GM19023 (cell line): ENCODE results near the gene SSU72.

ENCODE experiments used
- ATAC-seq: cut with Tn5 transposase; IDR thresholded peaks from one replicate; pipeline ENCODE4 v1.9.1; 2021; ENCODE audit warnings: mild to moderate bottlenecking, moderate library complexity; ENCODE audit not compliant: unreplicated experiment

The SSU72 gene

DNA sequence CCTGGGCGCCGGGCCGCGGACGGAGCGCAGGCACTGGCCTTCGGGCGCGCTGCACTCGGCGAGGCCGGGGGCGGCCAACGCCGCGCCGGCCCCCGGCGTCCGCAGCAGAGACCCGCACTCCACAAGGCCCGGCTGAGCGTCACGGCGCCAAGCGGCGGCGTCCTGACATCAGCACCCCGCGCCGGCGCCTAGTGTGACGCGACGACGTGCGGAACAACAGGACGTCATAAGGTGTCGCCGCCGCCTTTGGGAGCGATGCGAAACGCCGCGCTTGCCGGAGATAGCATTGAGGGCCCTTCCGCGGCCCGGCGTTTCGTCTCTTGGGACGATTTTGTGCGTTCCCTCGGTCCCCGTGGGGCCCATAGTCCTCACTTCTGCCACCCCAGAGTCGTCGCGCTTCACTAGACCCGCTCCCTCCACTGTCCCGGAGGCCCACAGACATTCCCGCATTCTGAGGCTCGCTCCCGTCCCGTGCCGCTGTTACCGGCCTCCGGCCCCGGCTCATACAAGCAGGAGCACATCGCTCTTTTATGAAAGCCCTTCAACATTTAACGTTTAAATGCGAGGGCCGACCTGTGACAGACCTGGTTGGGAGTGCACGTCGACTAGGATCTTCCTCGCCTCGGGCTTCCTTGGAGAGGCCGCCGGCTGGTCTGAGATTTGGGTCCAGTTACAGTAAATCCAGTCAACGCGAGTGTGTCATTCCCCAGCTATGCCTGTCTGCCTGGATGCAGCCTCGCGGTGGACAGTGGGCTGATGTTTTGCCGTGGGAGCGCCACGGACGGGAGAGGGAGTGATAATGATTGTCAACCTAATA is at the start of gene SSU72:
TSS of gene SSU72 (minus strand) at position 143 of the 817 bp plus-strand sequence. CDS start 306 bp downstream, outside the sequence.
- peak; percentile 80 for ATAC-seq

- no peak for ATAC-seq
Observed at GRCh38 chr1:1623631-1624442, 49.2 kb upstream of the SSU72 start.

DNA sequence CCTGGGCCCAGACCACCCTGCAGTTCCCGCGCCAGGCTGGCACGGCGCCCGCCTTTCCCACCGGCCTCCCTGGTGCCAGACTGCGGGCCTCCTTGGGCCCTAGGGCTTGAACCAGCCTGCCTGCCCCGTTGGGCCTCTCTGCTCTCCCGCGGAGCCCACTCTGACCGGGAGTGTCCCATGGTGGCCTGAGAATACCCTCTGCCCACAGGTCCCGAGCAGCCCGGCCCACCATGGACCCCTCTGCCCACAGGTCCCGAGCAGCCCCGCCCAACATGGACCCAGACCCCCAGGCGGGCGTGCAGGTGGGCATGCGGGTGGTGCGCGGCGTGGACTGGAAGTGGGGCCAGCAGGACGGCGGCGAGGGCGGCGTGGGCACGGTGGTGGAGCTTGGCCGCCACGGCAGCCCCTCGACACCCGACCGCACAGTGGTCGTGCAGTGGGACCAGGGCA is 48.5 kb upstream of the SSU72 start:
- ATAC-seq: no peak

DNA sequence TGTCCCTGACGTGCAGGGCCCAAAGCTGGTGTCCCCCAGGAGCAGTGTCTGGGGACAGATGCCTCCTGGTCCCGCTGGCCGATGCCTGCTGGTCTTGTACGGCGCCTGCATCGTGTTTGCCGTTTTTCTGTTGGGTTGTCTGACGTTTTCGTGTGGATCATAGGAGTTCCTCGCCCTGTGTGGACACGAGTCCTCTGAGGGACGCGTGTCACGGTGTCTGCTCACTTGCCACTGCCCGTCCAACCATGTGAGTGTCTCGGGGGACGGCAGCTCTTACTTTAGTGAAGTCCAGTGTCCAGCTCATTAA is 48.1 kb upstream of the SSU72 start:
- ATAC-seq: no peak

DNA sequence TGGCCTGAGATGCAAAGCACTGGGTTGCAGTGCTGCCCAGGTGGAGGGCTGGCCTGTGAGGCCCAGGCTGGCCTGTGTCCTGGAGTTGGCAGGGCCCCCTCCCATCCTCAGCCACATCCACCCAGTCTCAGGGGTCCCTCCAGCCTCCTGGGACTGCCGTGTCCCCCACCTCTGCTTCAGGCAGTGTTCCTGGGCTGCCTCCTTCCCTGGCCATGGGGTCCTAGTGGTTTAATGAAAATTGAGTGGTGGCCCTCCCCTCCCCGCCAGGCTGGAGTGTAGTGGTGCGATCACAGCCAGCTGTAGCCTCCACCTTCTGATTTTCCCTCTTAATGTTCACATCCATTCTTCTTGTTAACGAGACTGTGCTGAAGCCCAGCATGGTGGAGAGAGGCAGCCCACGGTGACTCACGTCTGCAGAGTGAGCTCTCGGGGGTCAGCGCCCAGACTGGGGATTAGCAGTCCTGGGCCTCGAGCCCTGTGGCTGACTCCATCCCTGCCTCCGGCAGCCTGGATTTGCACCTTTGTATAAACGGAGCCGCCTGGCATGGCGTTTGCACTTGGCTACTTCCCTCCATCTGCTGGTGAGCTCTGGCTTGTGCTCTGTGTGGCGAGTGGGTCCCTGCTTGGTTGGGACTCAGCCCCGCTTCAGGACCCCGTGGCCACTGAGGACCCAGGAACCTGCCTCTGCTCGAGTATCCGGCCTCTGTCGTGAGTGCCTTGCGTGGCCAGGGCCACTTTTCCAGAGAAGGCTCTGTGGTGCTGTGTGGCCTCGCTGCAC is 47.5 kb upstream of the SSU72 start:
- no peak for ATAC-seq

- no peak for ATAC-seq
Observed at GRCh38 chr1:1621173-1622009, 46.7 kb upstream of the SSU72 start.

- no peak for ATAC-seq
Observed at GRCh38 chr1:1620433-1621139, 45.9 kb upstream of the SSU72 start.

DNA sequence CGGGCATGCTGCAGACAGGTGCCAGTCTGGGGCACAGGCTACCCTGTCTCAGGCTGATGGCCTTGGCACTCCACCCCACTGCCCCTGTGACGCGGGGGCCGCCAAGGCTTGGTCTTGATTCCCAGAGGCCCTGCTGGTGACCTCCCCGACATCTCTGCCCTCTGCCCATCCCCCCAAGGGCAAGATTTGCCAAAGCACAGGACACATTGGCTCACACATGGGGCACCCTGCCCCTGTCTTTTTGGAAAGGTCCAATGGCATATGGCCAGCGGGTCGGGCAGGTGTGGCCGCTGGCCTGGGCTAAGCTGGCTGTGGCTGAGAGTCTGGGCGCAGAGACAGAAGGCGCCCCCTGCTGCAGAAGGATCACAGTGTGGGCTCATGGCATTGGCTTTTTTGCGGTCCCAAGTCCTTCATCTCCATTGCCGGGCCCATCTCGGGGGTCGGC is 45.3 kb upstream of the SSU72 start:
- ATAC-seq: no peak

- no peak for ATAC-seq
Observed at GRCh38 chr1:1618396-1619068, 43.9 kb upstream of the SSU72 start.

DNA sequence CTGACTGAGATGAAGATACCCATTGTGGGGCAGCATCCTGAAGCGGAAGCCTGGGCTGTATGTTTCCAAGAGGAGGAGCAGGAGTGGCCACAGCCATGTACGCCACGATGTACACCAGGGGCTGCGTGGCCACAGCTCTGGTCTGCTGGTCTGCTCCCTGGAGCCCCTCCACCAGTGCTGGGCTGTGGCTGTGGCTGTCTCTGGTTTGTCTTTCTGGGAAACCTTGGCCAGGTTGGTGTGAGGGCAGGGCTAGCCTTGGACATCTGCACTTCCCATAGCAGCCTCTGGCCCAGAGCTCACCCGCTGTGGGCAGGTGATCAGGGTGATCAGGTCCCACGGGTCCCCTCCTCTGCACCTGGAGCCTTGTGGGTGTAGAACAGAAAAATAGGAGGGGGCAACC is 43.3 kb upstream of the SSU72 start:
- no peak for ATAC-seq

- ATAC-seq: no peak
Observed at GRCh38 chr1:1617516-1617915, 42.9 kb upstream of the SSU72 start.

DNA sequence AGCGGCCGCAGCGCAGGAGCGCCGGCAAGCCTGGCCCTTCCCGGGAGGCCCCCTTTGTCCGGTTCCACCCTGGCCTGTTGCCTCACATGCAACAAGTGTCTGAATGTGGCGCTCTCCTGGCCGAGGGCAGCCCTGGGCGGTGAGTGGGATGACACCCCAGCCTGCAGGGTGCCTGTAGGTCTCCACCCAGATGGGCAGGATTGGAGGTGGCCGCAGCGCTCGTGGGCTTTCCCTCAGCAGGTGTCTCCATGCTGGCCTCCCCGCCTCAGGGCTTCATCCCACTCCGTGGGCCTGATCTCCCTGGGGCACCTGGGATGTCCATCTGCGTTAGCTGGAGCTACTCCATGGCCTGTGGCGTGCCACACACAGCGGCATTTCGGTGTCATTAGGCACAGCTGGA is 42.2 kb upstream of the SSU72 start:
- no peak for ATAC-seq

DNA sequence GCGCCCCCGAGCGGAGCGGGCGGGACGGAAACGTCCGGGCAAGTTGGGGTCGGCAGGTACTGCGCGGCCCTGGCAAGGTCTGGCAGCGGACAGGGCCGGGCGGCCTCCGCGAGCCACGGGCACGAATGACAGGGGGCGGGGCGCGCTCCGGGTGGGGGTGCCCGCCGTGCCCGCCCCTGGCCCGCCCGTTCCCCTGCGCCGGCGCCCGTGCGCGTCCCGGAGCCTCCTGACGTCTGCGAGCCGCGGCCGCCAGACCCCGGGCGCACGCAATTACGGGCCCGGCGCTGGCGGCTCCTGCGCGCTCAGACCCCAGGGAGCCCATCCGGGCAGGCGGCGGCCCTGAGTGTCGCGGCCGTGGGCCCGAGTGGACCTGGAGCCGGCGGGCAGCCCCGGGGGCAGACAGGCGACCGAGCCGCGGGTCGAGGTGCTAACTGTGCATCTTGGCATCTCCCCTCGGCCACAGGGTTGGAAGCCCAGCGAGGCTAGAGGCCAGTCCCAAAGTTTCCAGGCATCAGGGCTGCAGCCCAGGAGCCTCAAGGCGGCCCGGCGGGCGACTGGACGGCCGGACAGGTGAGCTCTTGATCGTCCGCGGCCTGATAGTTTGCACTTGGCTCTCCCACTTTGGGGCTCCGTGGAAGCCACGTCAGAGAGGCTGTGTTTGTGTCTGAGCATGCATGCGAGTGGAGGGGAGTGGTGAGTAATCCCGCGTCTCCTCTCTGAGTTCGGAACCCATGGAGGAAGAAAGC is 41.6 kb upstream of the SSU72 start:
- ATAC-seq: peak; percentile 4

DNA sequence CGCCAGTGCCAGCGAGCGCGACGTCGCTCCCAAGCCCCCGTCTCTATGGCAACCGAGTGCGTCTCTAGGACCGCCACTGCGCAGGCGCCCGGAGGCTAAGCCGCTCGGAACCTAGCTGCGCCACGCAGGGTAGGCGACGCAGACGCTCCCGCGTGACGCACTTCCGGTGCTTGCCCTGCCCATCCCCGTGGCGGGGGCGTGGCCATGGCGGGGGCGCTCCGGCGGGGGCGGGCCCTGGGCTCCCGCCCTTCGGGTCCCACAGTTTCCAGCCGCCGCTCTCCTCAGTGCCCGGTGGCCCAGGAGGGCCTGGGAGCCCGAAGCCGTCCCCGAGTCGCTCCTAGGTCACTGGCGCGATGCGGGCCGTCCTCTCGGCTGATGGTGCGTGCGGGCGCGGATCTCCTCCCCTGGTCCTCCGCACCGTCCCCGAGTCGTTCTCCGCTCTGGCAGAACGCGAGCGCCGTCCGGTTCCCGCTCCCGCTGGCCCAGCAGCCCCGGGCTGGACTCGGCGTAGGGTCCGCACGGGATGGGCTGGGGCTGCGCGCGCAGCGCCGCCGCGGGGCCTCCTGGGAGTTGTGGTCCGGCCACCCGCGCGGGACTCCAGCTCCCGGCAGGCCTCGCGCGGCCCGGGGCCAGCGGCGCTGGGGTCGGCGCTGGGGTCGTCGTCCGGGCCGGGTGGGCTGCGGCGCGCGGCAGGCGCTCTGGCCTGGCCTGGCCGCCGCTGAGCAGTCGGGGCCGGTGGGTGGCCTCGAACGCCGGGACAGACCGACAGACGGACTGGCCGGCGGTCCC is 40.8 kb upstream of the SSU72 start, which contains the start of gene MIB2:
TSS of gene MIB2 (plus strand) at position 245 of the 789 bp plus-strand sequence. CDS start 7,953 bp downstream, outside the sequence.
- peak; percentile 84 for ATAC-seq

DNA sequence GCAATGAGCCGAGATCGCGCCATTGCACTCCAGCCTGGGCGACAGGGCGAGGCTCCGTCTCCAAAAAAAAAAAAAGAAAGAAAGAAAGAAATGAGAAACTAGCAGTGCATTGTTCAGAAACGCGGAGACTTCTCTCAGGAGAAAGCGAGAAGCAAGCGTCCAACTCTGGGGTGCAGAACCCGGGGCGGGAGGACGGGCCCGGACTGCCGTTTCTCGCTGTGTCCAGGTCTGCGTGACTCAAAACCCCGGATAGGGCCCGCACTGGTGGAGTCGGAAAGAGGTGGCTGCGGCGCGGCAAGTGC is 40.2 kb upstream of the SSU72 start:
- no peak for ATAC-seq

DNA sequence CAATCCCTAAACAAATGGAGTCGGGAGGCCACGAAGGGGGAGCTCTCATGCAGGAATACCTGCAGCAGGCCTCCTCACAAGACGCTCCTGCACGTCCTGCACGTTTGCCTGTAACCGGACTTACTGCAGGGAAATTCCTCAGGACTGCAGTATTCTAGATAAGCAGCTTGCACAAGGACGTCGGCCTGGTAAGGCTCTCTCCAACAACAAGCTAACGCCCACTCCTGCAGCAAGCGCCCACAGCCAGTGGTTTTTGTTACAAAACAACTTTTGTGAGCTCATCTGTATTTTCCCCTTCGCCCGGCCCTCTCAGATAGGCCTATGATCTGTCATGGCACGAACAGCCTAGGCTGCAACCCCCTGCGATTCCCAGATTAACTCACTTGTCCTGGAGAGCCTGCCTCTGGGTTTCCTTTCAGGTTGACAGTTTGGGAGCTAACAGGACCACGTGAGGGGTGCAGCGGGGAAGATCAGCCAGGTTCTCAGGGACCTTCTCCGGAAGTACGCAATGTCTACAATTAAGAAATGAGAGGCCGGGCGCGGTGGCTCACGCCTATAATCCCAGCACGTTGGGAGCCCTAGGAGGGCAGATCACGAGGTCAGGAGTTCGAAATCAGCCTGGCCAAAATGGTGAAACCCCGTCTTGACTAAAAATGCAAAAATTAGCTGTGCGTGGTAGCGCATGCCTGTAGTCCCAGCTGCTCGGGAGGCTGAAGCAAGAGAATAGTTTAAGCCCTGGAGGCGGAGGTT is 39.7 kb upstream of the SSU72 start:
- no peak for ATAC-seq

- ATAC-seq: no peak
Observed at GRCh38 chr1:1613509-1614082, 38.9 kb upstream of the SSU72 start.
